Mucosa of descending colon (tissue), 3 donors: ENCODE results near the gene C12orf43. TPM values are rescaled to one million over a fixed set of nuclear protein-coding genes. Genes with fewer than 3 reads are reported as not detected.
A peak's percentile ranks its signal among the peaks of the same experiment; 100 is the strongest.

Source experiments
- ATAC-seq: fragments of 200-7000 bp; cut with Tn5 transposase; one replicate; pipeline ENCODE4 v1.9.1; 2020; ENCODE audit warnings: mild to moderate bottlenecking, moderate library complexity
- DNase-seq, 3 donors: peaks; one replicate each; pipeline ENCODE4 v3.0.0-alpha.2; 2020
- H3K36me3 ChIP-seq: fragments of 200-600 bp; one replicate; pipeline ENCODE4 v1.8.0; 2021; ENCODE audit warnings: low read depth, mild to moderate bottlenecking
- H3K4me1 ChIP-seq: fragments of 200-600 bp; one replicate; pipeline ENCODE4 v1.8.0; 2021; ENCODE audit warnings: low read depth, mild to moderate bottlenecking
- H3K4me3 ChIP-seq: fragments of 200-600 bp; one replicate; pipeline ENCODE4 v1.8.0; 2021; ENCODE audit warnings: mild to moderate bottlenecking
- H3K9me3 ChIP-seq: fragments of 200-600 bp; one replicate; pipeline ENCODE4 v1.8.0; 2021; ENCODE audit warnings: mild to moderate bottlenecking
- CTCF ChIP-seq: fragments of 200-600 bp; IDR thresholded peaks from one replicate; pipeline ENCODE4 v1.8.0; 2022; ENCODE audit warnings: antibody characterized with exemption, mild to moderate bottlenecking
- intact Hi-C, 2 donors: fragments of 100-400 bp; cut with DNase I in 1 of 2; cut with micrococcal nuclease in 1 of 2; formaldehyde crosslinking; loops; one replicate each; pipeline versions ENCODE4 v1.11.0 to v1.11.1; 2022; cut with DNase I, micrococcal nuclease
- total RNA-seq, 3 donors: library from RNA; stranded (reverse); fragmentation: NEBNext Ultra II Directional in 2 of 3; extraction: Animal tissue kit (Norgen Biotek cat#: 25700) in 2 of 3; gene quantifications; one replicate each; pipeline versions ENCODE4 v1.2.1 to v1.2.4, GENCODE V29; 2021 to 2023
- donor health status: DM: no; HTN: no; CAD: no; lungs with moderate emphysema.
- donor health status: DM: no; HTN: no; CAD: no.
- donor health status: DM: no; HTN: yes; CAD: no.

Gene C12orf43
- total RNA-seq, 3 donors from 2014 or later: 7.6 to 22.7 (median 11.9) TPM

DNA sequence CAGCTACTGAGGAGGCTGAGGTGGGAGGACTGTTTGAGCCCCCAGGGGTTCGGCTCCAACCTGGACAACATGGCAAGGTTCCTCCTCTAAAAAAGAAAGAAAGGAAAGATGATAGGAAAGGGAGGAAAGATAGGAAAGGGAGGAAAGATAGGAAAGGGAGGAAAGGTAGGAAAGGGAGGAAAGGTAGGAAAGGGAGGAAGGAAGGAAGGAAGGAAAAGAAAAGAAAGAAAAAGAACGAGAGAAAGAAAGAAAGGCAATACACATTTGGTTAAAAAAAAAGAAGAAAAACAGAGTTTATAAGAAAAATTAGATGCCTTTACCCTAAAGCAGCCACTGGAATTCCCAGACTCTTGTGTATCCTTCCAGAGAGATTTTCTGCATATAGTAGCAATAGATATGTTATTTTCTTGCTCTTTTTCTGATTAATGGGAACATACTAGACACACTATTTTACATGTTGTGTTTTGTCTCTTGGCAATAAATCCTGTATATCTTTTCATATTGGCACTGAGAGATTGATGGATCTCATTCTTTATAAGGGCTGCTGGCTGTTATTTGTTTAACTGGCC lies 25.7 kb downstream of the C12orf43 start:
- no peak for ATAC-seq
- Histone ChIP-seq H3K4me1 (no peaks in the 10 kb centered on the region), H3K4me3 (no peak overlapping the region), H3K9me3 (no peaks in the 10 kb centered on the region), H3K36me3 (no peaks in the 10 kb centered on the region)
- TF ChIP-seq CTCF: no peak
- no peak for DNase-seq
- intact Hi-C loops: no loop called here

GRCh38 chr12:120989687-120990086 lies 26.6 kb downstream of the C12orf43 start:
- Histone ChIP-seq H3K4me3 (no peak overlapping the region), H3K36me3 (no peaks in the 10 kb centered on the region), H3K9me3 (no peaks in the 10 kb centered on the region), H3K4me1 (peaks cover 5% of the 10 kb centered on the region)
- no peak for DNase-seq
- TF ChIP-seq CTCF: no peak
- no peak for ATAC-seq
- intact Hi-C loops: no loop called here

DNA sequence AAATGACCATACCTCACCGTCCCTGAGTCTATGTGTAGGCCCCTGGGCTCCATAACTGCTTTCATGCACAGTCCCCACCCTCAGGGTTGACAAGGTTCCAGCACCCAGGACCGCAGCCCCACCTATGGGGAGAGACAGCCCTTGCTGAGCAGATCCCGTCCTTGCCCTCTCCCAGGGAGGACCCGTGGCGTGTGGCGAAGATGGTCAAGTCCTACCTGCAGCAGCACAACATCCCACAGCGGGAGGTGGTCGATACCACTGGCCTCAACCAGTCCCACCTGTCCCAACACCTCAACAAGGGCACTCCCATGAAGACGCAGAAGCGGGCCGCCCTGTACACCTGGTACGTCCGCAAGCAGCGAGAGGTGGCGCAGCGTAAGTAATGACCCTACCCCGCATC lies 27.6 kb downstream of the C12orf43 start:
- TF ChIP-seq CTCF: no peak
- Histone ChIP-seq H3K4me1 (peaks cover 5% of the 10 kb centered on the region), H3K36me3 (no peaks in the 10 kb centered on the region), H3K4me3 (no peak overlapping the region), H3K9me3 (no peaks in the 10 kb centered on the region)
- DNase-seq (no peak), ATAC-seq (no peak)
- intact Hi-C loops: no loop called here

DNA sequence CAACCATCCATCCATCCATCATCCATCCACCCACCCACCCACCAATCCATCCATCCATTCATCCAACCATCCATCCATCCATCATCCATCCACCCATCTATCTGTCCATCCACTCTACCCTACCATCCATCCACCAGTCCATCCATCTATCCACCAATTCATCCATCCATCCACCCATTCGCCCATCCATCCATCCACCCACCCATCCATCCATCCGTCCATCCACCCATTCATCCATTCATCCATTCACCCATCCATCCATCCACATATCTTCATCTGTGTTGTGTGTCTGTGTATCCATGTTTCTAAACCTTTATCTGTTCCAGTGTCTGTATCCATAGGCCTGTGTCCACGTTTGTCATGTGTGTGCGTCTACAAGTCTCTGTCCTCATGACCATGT lies 28.1 kb downstream of the C12orf43 start:
- Histone ChIP-seq H3K4me3 (no peak overlapping the region), H3K36me3 (no peaks in the 10 kb centered on the region), H3K4me1 (peaks cover 5% of the 10 kb centered on the region), H3K9me3 (no peaks in the 10 kb centered on the region)
- no peak for ATAC-seq
- no peak for DNase-seq
- TF ChIP-seq CTCF: no peak
- intact Hi-C loops: no loop called here

DNA sequence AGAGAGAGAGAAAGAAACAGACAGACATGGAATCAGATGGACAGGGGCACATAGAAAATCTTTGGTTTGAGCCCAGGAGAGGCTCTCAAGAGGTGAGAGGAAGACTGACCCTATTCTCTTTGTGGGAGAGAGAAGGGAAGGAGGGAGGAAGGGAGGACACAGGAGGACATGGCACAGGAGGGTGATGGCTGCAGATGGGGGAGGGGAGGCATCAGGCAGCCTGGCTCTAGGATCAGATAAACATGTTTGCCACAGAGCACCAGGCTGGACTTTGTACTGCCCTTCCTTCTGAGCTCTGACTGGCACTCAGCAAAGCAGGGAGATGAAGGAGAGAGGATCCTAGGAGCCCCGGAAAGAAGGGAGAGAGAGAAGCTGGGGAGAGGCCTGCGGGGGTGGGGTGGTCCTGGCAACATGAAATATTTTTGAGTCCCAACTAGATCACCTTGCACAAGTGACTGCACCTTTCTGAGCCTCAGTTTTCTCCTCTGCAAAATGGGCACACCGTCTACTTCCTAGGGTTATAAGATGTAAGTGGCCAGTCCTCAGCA lies 31.9 kb downstream of the C12orf43 start:
- ATAC-seq (peak; percentile 75), DNase-seq (peak; percentile 75 to 88 (median 79))
- H3K36me3 ChIP-seq: no peaks in the 10 kb centered on the region
- peaks cover 5% of the 10 kb centered on the region for H3K4me1 ChIP-seq
- H3K9me3 ChIP-seq: no peaks in the 10 kb centered on the region
- no peak overlapping the region for H3K4me3 ChIP-seq
- TF ChIP-seq CTCF: no peak
- intact Hi-C loops: no loop called here
